GM12873 (cell line): Measurements from ENCODE around the gene PRR16.

Experiments
- CTCF ChIP-seq: IDR thresholded peaks from 2 replicates; pipeline ENCODE4 v1.5.1; 2012; ENCODE audit warnings: low read depth, mild to moderate bottlenecking, moderate library complexity, low read length, control low read depth; ENCODE audit not compliant: insufficient read depth; ENCODE audit errors: missing control alignments

The PRR16 gene

GRCh38 chr5:120703918-120704587 is 240.0 kb downstream of the PRR16 start:
- no peak for TF ChIP-seq CTCF

GRCh38 chr5:120706877-120707276 is 242.8 kb downstream of the PRR16 start:
- TF ChIP-seq CTCF, result no peak

GRCh38 chr5:120717381-120717780 is 253.3 kb downstream of the PRR16 start:
- no peak for TF ChIP-seq CTCF

GRCh38 chr5:120730214-120730613 is 266.1 kb downstream of the PRR16 start:
- no peak for TF ChIP-seq CTCF

- TF ChIP-seq CTCF, result no peak
Measured at GRCh38 chr5:120734033-120734432, 269.9 kb downstream of the PRR16 start.

- TF ChIP-seq CTCF, result no peak
Measured at GRCh38 chr5:120735076-120735475, 271.0 kb downstream of the PRR16 start.
